Neutrophil (primary cell): Measurements from ENCODE around the gene SLC25A43.
"Not testable (repeated sequence)": the region's sequence is repeated elsewhere in the genome, so short reads cannot be mapped to it uniquely, and the experiment has no call there.

Experiments used
- H3K27ac ChIP-seq: fragments of 200-600 bp; sonication (generic); 2 replicates; pipeline ENCODE4 v1.5.1; 2016; ENCODE audit warnings: mild to moderate bottlenecking, moderate library complexity
- H3K27me3 ChIP-seq: fragments of 200-600 bp; sonication (generic); 2 replicates; pipeline ENCODE4 v1.6.0; 2016; ENCODE audit warnings: mild to moderate bottlenecking
- H3K36me3 ChIP-seq: fragments of 200-600 bp; sonication (generic); 2 replicates; pipeline ENCODE4 v1.5.1; 2017
- H3K4me1 ChIP-seq, 2 experiments: fragments of 200-600 bp in 1 of 2; sonication (generic) in 1 of 2; 1 replicate in 1 of 2; 2 replicates in 1 of 2; pipeline versions ENCODE4 v1.5.1 to v1.6.1; 2013 to 2016; ENCODE audit warnings: low read depth in 1 of 2, low read length in 1 of 2, mild to moderate bottlenecking in 1 of 2, moderate library complexity in 1 of 2; ENCODE audit not compliant: control insufficient read depth in 1 of 2, insufficient read depth in 1 of 2
- H3K4me3 ChIP-seq, 2 experiments: fragments of 200-600 bp in 1 of 2; sonication (generic) in 1 of 2; 1 replicate in 1 of 2; 2 replicates in 1 of 2; pipeline ENCODE4 v1.5.1; 2013 to 2016; ENCODE audit warnings: low read depth in 1 of 2, low read length in 1 of 2, mild to moderate bottlenecking in 1 of 2, moderate library complexity in 1 of 2
- H3K9me3 ChIP-seq: fragments of 200-600 bp; sonication (generic); 2 replicates; pipeline ENCODE4 v1.5.1; 2016
- CTCF ChIP-seq: fragments of 200-600 bp; sonication (generic); IDR thresholded peaks from 2 replicates; pipeline ENCODE4 v1.5.1; 2016; ENCODE audit warnings: antibody characterized with exemption

Gene SLC25A43

GRCh38 chrX:119489212-119490074 is 90.3 kb downstream of the SLC25A43 start:
- no peaks in the 10 kb centered on the region for H3K27me3 ChIP-seq
- no peaks in the 10 kb centered on the region for H3K4me1 ChIP-seq
- H3K27ac ChIP-seq = no peak overlapping the region
- H3K4me3 ChIP-seq = no peak overlapping the region
- TF ChIP-seq CTCF = no peak
- no peaks in the 10 kb centered on the region for H3K9me3 ChIP-seq
- H3K36me3 ChIP-seq = no peaks in the 10 kb centered on the region

- TF ChIP-seq CTCF = no peak
- Histone ChIP-seq H3K4me1 (peaks cover 18 to 21% of the 10 kb centered on the region in 2 experiments), H3K9me3 (no peaks in the 10 kb centered on the region), H3K27me3 (no peaks in the 10 kb centered on the region), H3K27ac (no peak overlapping the region), H3K36me3 (no peaks in the 10 kb centered on the region), H3K4me3 (no peak overlapping the region)
These were observed 93.3 kb downstream of the SLC25A43 start for GRCh38 chrX:119492463-119492862.

- not testable (repeated sequence) for H3K9me3 ChIP-seq, H3K27me3 ChIP-seq, H3K27ac ChIP-seq, H3K36me3 ChIP-seq, H3K4me3 ChIP-seq
- peaks cover 19 to 23% of the 10 kb centered on the region in 2 experiments for H3K4me1 ChIP-seq
These were observed 94.8 kb downstream of the SLC25A43 start for GRCh38 chrX:119493851-119494495.

- no peaks in the 10 kb centered on the region for H3K27me3 ChIP-seq
- H3K27ac ChIP-seq = peak overlapping the region; percentile 56
- H3K9me3 ChIP-seq = no peaks in the 10 kb centered on the region
- TF ChIP-seq CTCF = no peak
- H3K4me3 ChIP-seq = no peak overlapping the region
- H3K4me1 ChIP-seq = peaks cover 23 to 27% of the 10 kb centered on the region in 2 experiments
- no peaks in the 10 kb centered on the region for H3K36me3 ChIP-seq
These were observed 96.9 kb downstream of the SLC25A43 start for GRCh38 chrX:119495734-119496726.

- peak overlapping the region; percentile 56 for H3K27ac ChIP-seq
These were observed 98.0 kb downstream of the SLC25A43 start for GRCh38 chrX:119497185-119497584.

More at GRCh38 chrX:119497185-119497584, 98.0 kb downstream of the SLC25A43 start:
- Histone ChIP-seq H3K27me3 (no peaks in the 10 kb centered on the region), H3K9me3 (no peaks in the 10 kb centered on the region), H3K4me1 (peaks cover 29 to 32% of the 10 kb centered on the region in 2 experiments), H3K36me3 (no peaks in the 10 kb centered on the region), H3K4me3 (no peak overlapping the region)
- no peak for TF ChIP-seq CTCF
